HG03520 (cell line): Measurements from ENCODE around the gene CXXC1.
"Not testable (repeated sequence)": the region's sequence is repeated elsewhere in the genome, so short reads cannot be mapped to it uniquely, and the experiment has no call there.

Experiments
- ATAC-seq: cut with Tn5 transposase; IDR thresholded peaks from one replicate; pipeline ENCODE4 v1.9.1; 2021; ENCODE audit warnings: mild to moderate bottlenecking, moderate library complexity; ENCODE audit not compliant: unreplicated experiment

The CXXC1 gene

DNA sequence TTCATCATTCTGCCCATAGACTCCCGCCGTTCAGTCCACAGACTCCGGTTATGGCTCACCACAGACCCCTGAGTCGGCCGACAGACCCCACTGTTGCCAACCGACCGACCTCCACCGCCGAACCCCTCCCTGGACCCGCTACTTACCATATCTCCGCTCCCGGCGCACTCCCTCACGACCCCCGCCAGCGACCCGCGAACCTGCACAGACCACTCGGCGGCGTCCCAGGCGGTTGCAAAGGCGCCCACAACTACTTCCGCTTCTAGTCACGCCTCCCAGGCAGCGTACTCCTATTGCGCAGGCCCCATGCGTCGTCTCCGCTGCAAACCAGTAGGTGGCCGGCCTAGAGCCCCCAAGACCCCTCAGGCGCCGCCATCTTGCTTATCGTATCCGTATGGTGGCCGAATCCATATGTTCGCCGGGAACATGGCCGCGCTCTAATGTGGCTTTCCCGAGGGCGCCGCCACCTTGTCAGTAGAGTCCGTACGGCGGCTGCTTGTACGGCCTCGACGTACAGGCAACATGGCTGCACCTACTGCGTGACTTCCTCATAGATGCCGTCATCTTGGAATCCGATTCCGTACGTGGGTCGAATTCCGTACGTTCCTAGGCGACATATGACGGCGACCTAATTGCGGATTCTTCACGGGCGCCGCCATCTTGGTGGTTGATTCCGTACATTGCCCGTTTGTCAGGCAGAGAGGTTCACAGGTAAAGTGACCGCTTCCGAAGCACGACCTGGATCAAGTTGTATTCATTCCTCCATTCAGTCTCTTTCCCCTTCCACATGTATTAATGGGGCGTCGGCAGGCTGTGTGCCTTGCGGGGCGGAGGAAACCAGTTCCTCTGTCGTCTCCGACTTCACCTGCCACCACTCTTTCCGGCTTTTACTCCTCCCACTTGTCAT, at the start of gene CXXC1:
Gene CXXC1 (minus strand): TSS at position 252 of the 907 bp plus-strand sequence. CDS start 103 bp downstream, at position 149.
- peak; percentile 86 for ATAC-seq

GRCh38 chr18:50334546-50335152, 47.2 kb upstream of the CXXC1 start:
- peak; percentile 61 for ATAC-seq

DNA sequence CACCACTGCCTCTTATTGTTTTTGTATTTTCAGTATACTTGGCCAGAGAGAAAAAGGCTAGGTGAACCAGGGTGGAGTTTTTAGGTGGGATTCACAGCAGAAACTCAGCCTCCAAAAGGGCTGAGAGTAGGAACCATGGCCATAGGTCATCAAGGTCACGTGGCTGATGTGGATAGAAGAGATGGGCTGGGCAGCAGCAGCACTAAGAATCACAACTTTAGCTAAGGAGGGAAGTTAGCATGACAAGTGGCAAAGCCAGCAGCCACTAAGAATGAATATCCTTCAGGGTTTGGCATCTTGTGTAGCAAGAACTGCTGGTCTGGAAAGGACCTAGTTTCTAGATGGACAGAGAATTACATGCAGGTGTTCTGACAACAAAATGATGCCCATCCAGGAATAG, 44.2 kb upstream of the CXXC1 start:
- ATAC-seq: no peak

DNA sequence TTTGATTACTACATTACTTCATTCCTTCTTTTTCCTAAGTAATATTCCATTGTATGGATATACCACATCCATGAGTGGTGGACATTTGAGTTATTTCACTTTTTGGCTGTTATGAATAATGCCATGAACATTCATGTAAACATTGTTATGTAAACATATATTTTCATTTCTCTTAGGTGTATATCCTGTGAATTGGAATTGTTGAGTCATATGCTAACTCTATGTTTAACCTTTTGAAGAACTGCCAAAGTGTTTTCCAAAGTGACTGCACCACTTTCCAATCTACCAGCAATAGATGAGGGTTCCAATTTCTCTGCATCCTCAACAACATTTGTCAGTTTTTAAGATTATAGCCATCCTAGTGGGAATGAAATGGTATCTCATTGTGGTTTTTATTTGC, 42.7 kb upstream of the CXXC1 start:
- ATAC-seq: no peak

DNA sequence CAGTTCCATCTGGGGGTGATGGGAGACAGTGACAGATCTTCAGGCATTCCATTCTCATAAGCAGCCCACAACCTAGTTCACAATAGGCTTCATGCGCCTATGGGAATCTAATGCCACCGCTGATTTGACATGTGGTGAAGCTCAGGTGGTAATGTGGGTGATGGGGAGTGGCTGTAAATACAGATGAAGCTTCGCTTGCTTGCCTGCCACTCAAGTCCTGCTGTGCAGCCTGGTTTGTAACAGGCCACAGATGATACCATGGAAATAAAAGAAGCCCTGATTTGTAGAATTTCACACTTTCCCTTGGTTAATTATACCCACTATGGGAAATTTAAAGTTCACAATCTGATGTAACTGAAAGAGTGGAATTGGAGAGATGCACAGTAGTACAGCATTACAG, 40.5 kb upstream of the CXXC1 start:
- ATAC-seq: no peak

DNA sequence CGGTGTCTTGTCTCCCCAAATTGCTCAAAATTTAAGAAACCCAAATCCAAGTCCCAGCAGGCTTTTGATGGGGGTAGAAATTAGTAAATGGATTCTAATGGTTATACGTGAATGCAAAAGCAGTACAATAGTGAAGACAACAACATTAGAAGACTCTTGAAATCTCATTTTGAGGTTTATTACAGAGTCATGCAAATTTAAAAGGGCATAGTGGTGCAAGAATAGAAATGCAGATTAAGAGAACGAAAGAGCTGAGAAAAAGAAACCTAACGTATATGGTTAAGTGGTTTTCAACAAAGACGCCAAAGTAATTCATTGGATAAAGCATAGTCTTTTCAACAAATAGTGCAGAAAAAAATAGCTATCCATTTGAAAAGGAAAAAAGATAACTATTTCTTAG, 33.2 kb upstream of the CXXC1 start:
- ATAC-seq: peak; percentile 69

GRCh38 chr18:50315100-50315871, 27.8 kb upstream of the CXXC1 start:
- ATAC-seq: peak; percentile 70

DNA sequence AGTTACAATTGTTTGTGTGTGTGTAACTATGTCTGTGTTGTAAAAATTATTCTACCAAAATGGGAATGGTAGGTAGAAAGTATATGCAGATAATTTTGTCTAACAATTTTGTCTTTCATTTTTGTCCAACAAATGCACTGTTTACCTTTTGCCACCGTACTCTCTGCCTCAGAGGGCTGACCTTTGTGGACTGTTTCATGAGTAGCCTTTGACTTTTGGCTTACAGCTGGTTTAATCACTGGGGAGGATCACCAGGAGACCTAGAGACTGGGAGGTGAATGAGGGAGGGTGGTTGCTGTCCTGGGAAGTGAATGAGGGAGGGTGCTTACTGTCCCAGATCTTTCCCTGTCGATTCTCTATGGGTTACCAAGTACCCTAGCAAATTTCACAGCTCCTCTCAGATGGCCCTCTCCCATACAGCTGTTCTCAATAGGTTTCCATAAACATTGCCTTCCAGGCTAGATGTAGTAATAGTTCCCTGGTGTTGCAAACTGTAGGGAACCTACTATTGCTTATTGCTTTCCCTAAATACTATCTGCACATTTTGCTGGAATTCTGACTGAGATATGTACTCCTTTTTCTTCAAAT, 26.5 kb upstream of the CXXC1 start:
- no peak for ATAC-seq

DNA sequence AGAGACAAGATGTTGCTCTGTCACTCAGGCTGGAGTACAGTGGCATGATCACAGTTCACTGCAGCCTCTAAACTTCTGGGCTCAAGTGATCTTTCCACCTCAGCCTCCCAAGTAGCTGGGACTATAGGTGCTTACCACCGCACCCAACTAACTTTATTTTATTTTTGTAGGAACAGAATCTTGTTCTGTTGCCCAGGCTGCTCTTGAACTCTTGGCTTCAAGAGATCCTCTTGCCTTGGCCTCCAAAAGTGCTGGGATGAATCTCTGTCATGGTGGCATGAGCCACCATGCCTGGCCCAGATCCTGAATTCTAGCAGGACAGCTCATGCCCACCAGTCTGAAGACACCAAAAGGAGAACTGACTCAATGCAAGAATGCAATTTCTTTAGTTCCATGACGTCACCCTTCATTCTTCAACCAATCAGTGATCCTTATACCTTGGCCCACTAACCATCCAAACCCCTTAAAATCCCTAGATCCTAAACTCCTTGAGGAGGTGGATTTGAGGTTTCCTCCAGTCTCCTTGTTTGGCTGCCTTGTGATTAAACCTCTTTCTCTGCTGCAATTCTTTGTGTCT, 25.6 kb upstream of the CXXC1 start:
- ATAC-seq: peak; percentile 25

DNA sequence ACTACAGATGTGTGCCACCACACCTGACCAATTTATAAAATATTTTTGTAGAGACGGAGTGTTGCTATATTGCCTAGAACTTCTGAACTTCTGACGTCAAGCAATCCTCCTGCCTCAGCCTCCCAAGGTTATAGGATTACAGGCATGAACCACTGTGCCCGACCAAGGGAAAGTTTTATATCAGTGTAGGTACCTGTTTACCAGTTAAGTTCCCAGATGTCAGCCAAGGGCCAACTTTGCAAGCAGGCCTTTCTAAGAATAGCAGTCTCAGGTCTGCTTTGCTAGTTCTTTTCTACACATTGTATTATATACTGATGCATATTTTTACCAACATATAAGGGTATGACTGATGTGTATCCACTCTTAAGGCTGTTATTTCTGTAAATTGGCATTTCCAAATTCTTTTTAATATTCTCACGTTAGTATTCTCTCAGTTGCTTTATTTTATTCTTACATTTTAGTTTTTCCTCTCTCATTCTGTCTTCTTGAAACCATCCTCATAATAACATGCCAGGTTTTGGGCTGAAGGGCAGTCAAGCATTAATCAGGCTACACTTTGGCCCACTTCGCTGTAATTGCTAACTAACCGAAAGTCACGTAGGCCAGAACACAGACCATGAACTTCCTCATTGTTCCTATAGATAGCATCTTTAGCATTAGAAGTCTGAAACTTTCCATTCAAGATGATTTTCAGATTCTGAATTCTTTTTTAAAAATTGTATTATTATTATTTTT, 25.0 kb upstream of the CXXC1 start:
- peak; percentile 50 for ATAC-seq

GRCh38 chr18:50311650-50312049, 24.2 kb upstream of the CXXC1 start:
- ATAC-seq: no peak

- ATAC-seq: no peak
These were observed 22.6 kb upstream of the CXXC1 start for GRCh38 chr18:50310080-50310479.

- not testable (repeated sequence) for ATAC-seq
These were observed 21.4 kb upstream of the CXXC1 start for GRCh38 chr18:50308851-50309250.

DNA sequence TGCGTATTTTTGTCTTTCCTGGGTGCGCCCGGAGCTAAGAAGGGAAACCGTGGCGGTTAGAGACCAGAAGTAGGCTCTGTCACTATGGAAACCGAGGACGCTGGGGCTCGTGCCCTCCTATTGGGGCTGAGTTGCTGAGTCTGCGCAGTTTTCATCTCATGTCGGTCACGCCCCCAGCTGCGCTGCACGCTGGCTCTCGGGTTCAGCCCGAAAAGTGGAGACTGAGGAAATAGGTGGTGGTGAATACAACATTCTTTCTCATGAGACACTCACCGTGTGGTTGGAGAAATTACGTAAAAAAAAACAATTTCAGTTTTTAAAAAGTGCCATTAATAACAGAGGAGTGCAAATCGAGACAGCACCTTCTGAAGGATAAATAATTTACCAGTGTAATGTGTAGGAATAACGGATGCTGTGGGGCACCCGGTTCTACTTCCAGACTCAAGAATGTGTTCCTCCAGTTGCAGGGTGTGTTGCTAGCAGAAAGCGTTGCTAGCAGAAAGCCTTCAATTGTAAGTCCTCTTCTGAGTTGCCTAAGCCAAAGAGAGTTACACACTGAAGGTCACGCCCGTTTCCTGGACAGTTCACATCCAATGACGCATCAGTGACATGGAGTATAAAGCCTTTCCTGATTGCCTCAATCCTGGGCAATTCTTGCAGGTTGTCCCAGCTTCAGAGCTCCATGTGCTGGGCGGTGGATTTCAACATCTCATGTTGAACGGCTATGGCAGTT, 20.4 kb upstream of the CXXC1 start:
- peak; percentile 92 for ATAC-seq

- ATAC-seq: no peak
These were observed 19.9 kb upstream of the CXXC1 start for GRCh38 chr18:50307400-50307737.

DNA sequence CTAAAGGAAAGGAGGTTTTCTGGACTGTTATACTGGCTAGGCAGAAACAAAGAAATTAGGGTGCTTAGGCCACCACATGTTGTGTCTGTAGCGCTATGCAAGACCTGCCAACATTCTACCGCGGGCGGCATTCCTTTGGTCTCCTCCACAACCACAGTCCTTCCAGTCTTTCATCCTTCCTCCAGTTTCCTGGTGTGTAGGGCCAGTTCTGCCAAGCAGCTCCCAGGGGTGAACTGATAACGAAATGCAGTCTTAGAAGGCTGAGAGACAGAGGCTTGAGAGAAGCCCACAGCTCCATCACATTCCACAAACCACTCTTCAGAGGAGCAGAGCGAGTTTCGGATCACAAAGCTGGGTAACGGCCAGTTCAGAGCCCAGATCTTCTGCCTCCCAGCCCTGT, 19.5 kb upstream of the CXXC1 start:
- ATAC-seq: no peak

- no peak for ATAC-seq
These were observed 13.6 kb upstream of the CXXC1 start for GRCh38 chr18:50301074-50301473.

GRCh38 chr18:50299626-50300388, 12.3 kb upstream of the CXXC1 start:
- ATAC-seq: no peak
